Lower leg skin (tissue), 4 donors: ENCODE results near the gene SDCCAG8. TPM values are rescaled to one million over a fixed set of nuclear protein-coding genes. Genes with fewer than 3 reads are reported as not detected.

Source experiments
- DNase-seq, 2 donors: peaks; one replicate each; pipeline ENCODE4 v3.0.0-alpha.2; 2019; ENCODE audit warnings: low spot score in 2 of 2
- H3K4me3 ChIP-seq: fragments of 200-600 bp; sonication (generic); 2 replicates; pipeline ENCODE4 v1.5.1; 2017; ENCODE audit warnings: mild to moderate bottlenecking, low read depth; ENCODE audit not compliant: poor library complexity, severe bottlenecking
- POLR2A ChIP-seq, 2 donors: fragments of 450-650 bp; IDR thresholded peaks; one replicate each; pipeline ENCODE4 v1.6.1; 2016 to 2017; ENCODE audit warnings: antibody characterized with exemption in 2 of 2, mild to moderate bottlenecking in 1 of 2, moderate library complexity in 1 of 2
- WGBS, 2 donors: methylation state at CpG; one replicate each; pipeline ENCODE4 v1.1.5; 2018; 5-methylcytosine and 5-hydroxymethylcytosine counted together
- intact Hi-C: fragments of 100-400 bp; cut with DNase I; formaldehyde crosslinking; loops from one replicate; pipeline ENCODE4 v1.15.0; 2023; ENCODE audit warnings: low total_unique reads
- total RNA-seq, 4 donors: library from RNA; depleted of rRNA; stranded (reverse); fragments of >200 nt; gene quantifications; one replicate each; pipeline ENCODE4 v1.1.0, GENCODE V29; 2016
- TF ChIP-seq, protein P1 (sequence below), 3 donors: fragments of 450-650 bp; IDR thresholded peaks; one replicate each; pipeline ENCODE4 v1.5.1; 2016; ENCODE audit warnings: antibody characterized with exemption in 3 of 3, mild to moderate bottlenecking in 3 of 3, moderate library complexity in 2 of 3

The SDCCAG8 gene
- total RNA-seq, 4 donors from 2014 or later: 20.0 to 53.6 (median 48.9) TPM

DNA sequence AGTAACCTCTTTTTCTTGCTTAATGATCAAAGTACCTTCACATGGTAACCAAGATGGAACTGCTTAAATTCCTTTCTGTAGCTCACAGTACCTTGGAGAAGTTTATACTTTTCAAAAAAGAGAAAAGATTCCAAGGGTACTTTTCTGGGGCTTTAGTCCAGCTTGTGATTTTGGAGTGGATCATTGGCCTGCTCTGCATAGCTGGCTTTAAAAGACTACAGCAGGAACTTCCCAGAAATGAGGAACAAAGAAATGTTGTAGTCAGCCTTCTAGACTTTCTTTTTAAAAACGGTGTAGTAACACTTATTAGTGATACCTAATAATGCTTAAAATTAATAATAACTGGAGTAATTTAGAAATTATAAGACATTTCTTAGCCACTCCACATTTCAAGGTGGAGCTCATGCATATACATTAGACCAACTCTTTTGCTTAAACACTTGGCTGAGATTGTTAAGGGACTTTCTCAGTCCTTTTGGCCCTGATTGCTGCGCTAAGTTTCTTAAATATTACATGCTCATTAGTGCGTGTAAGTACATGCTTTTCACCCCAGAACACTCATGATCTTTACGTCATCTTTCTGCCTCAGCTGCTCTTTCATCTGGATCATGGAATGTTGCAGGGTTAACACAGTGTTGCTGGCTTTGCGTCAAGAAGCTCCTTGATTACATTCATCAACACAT, 57.3 kb downstream of the SDCCAG8 start:
- intact Hi-C loops: no loop called here
- 39 to 56% methylated on average over 5 of the region's 5 CpGs for WGBS, 2 donors
- no peak for TF ChIP-seq POLR2A (IDR thresholded peaks at IDR 0.05)
- TF ChIP-seq, protein P1, sequence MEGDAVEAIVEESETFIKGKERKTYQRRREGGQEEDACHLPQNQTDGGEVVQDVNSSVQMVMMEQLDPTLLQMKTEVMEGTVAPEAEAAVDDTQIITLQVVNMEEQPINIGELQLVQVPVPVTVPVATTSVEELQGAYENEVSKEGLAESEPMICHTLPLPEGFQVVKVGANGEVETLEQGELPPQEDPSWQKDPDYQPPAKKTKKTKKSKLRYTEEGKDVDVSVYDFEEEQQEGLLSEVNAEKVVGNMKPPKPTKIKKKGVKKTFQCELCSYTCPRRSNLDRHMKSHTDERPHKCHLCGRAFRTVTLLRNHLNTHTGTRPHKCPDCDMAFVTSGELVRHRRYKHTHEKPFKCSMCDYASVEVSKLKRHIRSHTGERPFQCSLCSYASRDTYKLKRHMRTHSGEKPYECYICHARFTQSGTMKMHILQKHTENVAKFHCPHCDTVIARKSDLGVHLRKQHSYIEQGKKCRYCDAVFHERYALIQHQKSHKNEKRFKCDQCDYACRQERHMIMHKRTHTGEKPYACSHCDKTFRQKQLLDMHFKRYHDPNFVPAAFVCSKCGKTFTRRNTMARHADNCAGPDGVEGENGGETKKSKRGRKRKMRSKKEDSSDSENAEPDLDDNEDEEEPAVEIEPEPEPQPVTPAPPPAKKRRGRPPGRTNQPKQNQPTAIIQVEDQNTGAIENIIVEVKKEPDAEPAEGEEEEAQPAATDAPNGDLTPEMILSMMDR (IDR thresholded peaks at IDR 0.05): no peak
- no peak overlapping the region for H3K4me3 ChIP-seq
- no peak for DNase-seq

DNA sequence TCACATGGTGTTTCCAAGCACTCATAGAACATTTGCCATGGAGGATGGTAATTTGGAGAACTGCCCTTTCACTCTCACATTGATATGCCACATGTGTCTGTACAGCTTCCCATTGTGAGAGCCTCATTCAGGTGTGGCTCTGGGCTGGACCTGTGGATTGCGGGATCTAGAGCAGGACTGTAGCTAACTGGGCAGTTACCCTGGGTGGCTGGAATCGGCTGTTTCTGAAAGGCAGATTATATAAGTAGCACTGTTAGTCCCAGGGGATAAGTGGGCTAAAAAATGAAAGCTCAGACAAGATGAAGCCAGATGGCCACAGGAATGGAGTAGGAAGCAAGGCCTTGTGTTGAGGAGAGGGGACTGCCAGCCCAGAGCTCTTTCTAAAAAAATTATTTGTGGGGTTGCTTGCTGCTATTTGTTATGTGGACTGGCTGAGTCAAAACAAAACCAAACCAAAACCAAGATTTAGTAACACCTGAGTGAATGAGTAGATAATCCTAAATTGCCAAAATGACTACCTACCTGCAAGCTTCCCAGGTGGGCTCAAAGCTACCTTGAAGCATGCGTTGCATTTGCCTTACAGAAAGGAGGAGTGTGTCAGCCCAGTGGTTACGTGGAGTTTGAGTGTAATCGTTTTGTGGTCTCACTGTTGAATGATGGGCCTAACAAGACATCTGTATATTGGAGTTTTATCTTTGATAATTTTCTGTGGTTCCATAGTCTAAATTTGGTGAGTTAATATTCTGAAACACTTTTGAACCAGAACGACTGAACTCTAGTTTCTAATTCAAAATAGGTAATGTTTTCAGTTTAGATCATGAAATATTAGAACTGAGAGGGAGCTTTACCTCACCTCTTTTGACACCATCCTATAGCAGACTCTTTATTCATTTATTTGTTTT, 58.0 kb downstream of the SDCCAG8 start:
- intact Hi-C loops: no loop called here
- H3K4me3 ChIP-seq: no peak overlapping the region
- WGBS, 2 donors: 75 to 83% methylated on average over 6 of the region's 6 CpGs
- TF ChIP-seq POLR2A (IDR thresholded peaks at IDR 0.05): no peak
- TF ChIP-seq, protein P1 (IDR thresholded peaks at IDR 0.05): no peak
- DNase-seq: peak in 1 of 2 donors; percentile 45

DNA sequence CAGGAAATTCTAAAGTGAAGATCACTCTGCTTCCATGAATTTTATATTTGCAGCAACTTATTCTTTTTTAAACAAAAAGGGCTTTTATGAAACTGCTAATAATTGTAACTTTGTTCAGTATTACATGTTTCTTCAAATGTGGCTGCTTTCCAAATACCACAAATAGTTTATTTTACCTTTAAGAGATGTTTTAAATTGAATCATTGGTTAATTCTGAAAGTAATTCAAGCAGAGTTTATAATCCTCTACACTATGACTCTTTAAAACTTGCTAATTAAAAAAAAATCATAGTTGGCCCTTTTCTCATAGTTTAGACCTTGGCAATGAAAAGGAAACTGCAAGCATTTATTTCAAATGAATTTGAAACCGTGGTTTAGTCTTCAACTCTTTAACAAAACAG, 59.6 kb downstream of the SDCCAG8 start:
- no peak overlapping the region for H3K4me3 ChIP-seq
- 22 to 31% methylated on average over 1 of the region's 1 CpG for WGBS, 2 donors
- no peak for DNase-seq
- intact Hi-C loops: no loop called here
- TF ChIP-seq, protein P1 (IDR thresholded peaks at IDR 0.05): no peak
- TF ChIP-seq POLR2A (IDR thresholded peaks at IDR 0.05): no peak

DNA sequence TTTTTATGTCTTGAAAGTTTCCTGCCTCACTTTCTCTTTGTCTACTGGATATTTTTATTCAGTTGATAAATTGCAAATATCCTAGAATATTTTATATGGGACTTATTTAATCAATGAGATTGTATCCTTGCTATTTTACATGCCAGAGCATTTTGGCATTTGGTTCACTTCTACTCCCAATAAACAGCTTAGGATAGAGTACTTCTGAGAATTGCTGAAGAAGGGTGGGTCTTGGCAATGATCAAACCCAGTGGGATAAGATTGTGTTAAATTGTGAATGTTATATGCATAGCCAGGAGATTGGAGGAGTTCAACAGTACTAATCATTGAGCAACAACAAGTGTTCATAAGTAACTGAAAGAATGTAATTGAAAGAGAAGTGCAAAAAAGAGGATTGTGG, 60.1 kb downstream of the SDCCAG8 start:
- no peak for TF ChIP-seq POLR2A (IDR thresholded peaks at IDR 0.05)
- TF ChIP-seq, protein P1 (IDR thresholded peaks at IDR 0.05): no peak
- intact Hi-C loops: no loop called here
- no peak overlapping the region for H3K4me3 ChIP-seq
- no peak for DNase-seq

DNA sequence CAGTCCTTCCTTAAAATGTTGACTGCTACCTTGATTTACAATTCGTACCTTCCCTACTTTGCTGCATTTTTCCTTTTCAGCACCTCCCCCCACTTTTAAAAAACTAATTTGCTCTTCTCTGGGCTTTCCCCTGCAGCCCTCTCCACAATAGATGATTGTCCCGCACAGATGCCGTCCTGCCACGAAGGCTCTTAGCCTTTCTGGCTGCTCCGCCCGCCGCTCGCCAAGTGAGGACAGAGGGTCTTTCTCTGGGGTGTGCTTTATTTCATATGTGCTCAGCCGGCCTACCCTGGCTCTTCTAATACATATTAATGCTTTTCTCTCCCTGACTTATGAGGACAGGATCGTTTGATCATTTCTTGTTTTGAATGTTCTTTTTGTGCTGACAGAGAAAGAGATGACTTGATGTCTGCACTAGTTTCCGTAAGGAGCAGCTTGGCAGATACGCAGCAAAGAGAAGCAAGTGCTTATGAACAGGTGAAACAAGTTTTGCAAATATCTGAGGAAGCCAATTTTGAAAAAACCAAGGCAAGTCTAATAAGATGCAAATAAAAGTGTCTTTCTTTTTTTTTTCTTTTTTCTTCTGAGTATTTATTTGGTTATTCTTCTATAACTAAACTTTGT, 60.6 kb downstream of the SDCCAG8 start:
- no peak for DNase-seq
- no peak overlapping the region for H3K4me3 ChIP-seq
- TF ChIP-seq, protein P1 (IDR thresholded peaks at IDR 0.05): no peak
- no peak for TF ChIP-seq POLR2A (IDR thresholded peaks at IDR 0.05)
- 42 to 52% methylated on average over 12 of the region's 12 CpGs for WGBS, 2 donors
- intact Hi-C loops: no loop called here
